Tibial nerve (tissue), 4 donors: ENCODE results near the gene SETD7.

Experiments
- CTCF ChIP-seq, 5 experiments: fragments of 200-600 bp in 3 of 5; fragments of 450-650 bp in 2 of 5; sonication (generic) in 3 of 5; IDR thresholded peaks; one replicate each; pipeline ENCODE4 v1.5.1; 2016 to 2019; ENCODE audit warnings: antibody characterized with exemption in 5 of 5, mild to moderate bottlenecking in 3 of 5, moderate library complexity in 2 of 5
- EP300 ChIP-seq, 2 donors: sonication (generic); formaldehyde crosslinking; IDR thresholded peaks; one replicate each; pipeline ENCODE4 v1.6.1; 2017; ENCODE audit warnings: antibody characterized with exemption in 2 of 2, mild to moderate bottlenecking in 1 of 2

GRCh38 chr4:139469869-139470268, 86.2 kb downstream of the SETD7 start:
- TF ChIP-seq EP300 (IDR thresholded peaks at IDR 0.05) (no peak), CTCF (IDR thresholded peaks at IDR 0.05) (no peak)
